IPS DF 6.9 (cell line): ENCODE results near the gene CAPN15.

Experiments used
- DNase-seq: peaks from one replicate; pipeline ENCODE4 v3.0.0-alpha.2; 2013; ENCODE audit warnings: low read depth, low spot score
- H3K27ac ChIP-seq: one replicate; pipeline ENCODE4 v1.5.1; 2013; ENCODE audit warnings: low read length, control low read depth
- H3K27me3 ChIP-seq: 2 replicates; pipeline ENCODE4 v1.6.1; 2013; ENCODE audit warnings: mild to moderate bottlenecking, low read length; ENCODE audit not compliant: control insufficient read depth, insufficient read depth
- H3K36me3 ChIP-seq: 2 replicates; pipeline ENCODE4 v1.6.1; 2013; ENCODE audit warnings: low read length; ENCODE audit not compliant: control insufficient read depth, insufficient read depth
- H3K4me1 ChIP-seq: 2 replicates; pipeline ENCODE4 v1.6.1; 2013; ENCODE audit warnings: low read length; ENCODE audit not compliant: control insufficient read depth, insufficient read depth
- H3K4me3 ChIP-seq: 2 replicates; pipeline ENCODE4 v1.5.1; 2013; ENCODE audit warnings: mild to moderate bottlenecking, low read length
- H3K9me3 ChIP-seq: 2 replicates; pipeline ENCODE4 v1.6.1; 2013; ENCODE audit warnings: low read length, inconsistent platforms; ENCODE audit not compliant: control insufficient read depth, insufficient read depth
- WGBS: extraction: QIAGEN DNeasy Blood & Tissue Kit; methylation state at CpG from one replicate; pipeline ENCODE4 v1.1.7; 2013; ENCODE audit warnings: mixed read lengths, missing lambda C conversion rate; ENCODE audit not compliant: insufficient read length, insufficient coverage; 5-methylcytosine and 5-hydroxymethylcytosine counted together

The CAPN15 gene

GRCh38 chr16:519425-519824 is 8.1 kb upstream of the CAPN15 start:
- Histone ChIP-seq H3K9me3 (no peaks in the 10 kb centered on the region), H3K4me3 (no peak overlapping the region), H3K36me3 (0 out of 2 replicates have a peak, but pooled peaks cover 6% of the 10 kb centered on the region), H3K4me1 (no peaks in the 10 kb centered on the region), H3K27me3 (no peaks in the 10 kb centered on the region), H3K27ac (no peak overlapping the region)
- WGBS = no CpG with 5 or more reads among the region's 19 CpGs
- DNase-seq = no peak

DNA sequence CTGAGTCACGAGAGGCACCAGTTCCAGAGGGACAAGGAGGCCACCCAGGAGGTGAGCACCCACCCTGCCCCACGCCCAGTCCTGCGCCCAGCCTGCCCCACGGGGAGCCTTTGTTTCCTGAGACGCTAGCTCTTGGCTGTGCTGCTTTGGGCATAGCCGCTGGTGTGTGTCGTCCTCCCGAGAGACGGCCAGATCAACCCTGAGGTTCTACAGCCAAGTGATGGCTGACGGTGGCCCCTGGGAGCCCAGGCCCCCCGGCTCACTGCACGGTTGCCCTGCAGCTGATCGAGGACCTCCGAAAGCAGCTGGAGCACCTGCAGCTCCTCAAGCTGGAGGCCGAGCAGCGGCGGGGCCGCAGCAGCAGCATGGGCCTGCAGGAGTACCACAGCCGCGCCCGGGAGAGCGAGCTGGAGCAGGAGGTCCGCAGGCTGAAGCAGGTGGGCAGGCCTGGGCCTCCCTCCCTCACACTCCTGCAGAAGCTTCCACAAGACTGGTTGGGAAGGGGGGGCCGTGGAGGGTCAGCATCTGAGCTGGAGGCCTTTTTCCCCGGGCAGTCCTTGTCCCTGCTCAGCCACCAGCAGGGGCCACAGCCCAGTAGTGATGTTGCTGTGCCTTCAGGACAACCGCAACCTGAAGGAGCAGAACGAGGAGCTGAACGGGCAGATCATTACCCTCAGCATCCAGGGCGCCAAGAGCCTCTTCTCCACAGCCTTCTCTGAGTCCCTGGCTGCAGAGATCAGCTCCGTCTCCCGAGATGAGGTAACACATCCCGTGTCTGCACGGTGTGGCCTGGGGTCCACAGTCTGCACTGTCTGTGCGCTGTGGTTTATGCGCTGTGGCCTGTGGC is 7.4 kb upstream of the CAPN15 start:
- H3K4me3 ChIP-seq = no peak overlapping the region
- no peaks in the 10 kb centered on the region for H3K4me1 ChIP-seq
- H3K9me3 ChIP-seq = no peaks in the 10 kb centered on the region
- WGBS = no CpG with 5 or more reads among the region's 35 CpGs
- DNase-seq = no peak
- no peak overlapping the region for H3K27ac ChIP-seq
- H3K36me3 ChIP-seq = 0 out of 2 replicates have a peak, but pooled peaks cover 6% of the 10 kb centered on the region
- H3K27me3 ChIP-seq = no peaks in the 10 kb centered on the region

DNA sequence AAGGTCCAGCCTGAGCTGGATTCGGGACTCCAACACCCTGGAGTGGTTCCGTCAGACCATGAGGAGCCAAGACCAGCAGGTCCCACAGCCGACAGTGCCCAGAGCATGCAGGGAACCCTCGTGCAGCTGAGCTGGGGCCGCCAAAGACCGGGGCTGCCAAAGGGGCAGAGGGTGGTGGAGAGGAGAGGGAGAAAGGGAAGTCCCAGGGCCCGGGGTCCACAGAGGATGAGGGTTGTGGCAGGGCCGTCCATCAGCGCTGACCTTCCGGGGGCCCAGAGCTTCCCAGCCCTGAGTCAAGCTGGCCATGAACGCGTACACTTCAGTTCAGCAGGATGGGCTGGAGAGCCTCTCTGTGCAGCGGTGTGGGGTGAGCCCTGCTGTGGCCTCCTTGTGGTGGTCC is 6.7 kb upstream of the CAPN15 start:
- no peak overlapping the region for H3K4me3 ChIP-seq
- no peaks in the 10 kb centered on the region for H3K27me3 ChIP-seq
- DNase-seq = no peak
- WGBS = no CpG with 5 or more reads among the region's 13 CpGs
- H3K4me1 ChIP-seq = no peaks in the 10 kb centered on the region
- H3K27ac ChIP-seq = no peak overlapping the region
- H3K36me3 ChIP-seq = 0 out of 2 replicates have a peak, but pooled peaks cover 6% of the 10 kb centered on the region
- no peaks in the 10 kb centered on the region for H3K9me3 ChIP-seq

DNA sequence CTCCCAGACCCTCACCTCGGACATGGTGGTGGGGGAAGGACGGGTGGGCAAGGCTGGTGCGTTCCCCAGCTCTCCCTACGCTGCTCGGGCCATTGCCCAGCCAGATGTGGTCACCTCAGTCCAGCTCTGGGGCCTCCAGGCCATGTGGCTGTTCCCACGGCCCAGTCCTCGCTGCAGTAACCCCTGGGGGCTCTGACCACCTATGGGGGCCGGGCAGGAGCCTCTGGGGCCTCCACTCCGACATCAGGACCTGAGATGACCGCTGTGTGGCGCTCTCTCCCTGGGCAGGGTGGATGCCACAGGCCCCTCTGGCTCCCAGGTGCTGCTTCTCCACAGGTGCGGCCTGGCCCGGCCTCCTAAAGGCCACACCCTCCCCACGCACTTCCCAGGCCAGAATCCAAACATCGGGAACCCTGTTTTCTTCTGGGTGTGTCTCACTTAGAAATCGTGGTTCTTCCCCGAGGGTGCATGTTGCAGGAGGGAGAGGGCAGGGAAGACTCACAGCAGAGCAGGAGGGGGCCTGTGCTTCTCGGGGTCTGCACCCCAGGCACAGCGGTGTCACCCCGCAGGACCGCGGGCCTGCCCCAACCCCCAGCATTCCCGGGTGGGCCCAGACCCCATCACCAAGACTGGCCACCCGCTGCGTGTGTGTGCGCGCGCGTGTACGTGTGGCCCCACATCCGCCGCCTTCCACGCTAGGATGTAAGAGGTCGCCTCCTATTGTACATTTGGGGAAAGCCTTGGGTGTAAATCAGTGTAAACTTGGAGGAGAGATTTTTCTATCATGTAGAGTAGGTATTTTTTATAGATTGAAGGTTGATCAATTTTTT is 5.9 kb upstream of the CAPN15 start:
- WGBS = no CpG with 5 or more reads among the region's 34 CpGs
- Histone ChIP-seq H3K4me3 (no peak overlapping the region), H3K27ac (no peak overlapping the region), H3K27me3 (no peaks in the 10 kb centered on the region), H3K36me3 (0 out of 2 replicates have a peak, but pooled peaks cover 6% of the 10 kb centered on the region), H3K4me1 (0 out of 2 replicates have a peak, but pooled peaks cover 1% of the 10 kb centered on the region), H3K9me3 (no peaks in the 10 kb centered on the region)
- DNase-seq = peak; percentile 54

- 0 out of 2 replicates have a peak, but pooled peaks cover 6% of the 10 kb centered on the region for H3K36me3 ChIP-seq
- no CpG with 5 or more reads among the region's 23 CpGs for WGBS
Measured at GRCh38 chr16:522320-523096, 5.0 kb upstream of the CAPN15 start.

DNA sequence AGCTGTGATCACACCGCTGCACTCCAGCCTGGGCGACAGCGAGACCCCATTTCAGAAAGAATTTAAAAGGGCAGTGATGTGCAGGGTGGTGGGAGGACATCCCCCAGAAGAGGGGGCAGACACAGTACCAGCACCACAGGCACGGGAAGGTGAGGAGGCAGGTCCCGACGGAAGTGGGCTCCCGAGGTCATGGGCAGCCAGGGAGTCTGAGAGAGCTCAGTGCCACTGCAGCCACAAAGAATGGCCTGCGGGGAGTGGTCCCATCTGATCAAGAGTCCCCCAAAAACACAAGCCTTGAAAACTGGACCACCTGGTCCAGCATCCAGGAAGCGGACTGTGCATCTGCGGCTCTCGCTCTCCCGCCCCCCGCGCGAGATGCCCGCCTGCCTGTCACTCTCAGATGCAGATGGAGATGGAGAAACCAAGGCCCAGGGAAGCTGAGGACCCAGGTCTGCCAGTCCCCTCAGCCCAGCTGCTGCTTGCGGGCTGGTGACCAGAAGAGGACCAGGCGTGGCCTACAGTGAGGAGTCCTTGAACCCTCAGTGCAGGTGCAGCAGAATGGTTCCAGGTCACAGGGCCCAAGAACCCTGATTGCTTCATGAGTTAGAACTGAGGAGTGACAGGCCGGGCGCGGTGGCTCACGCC is 4.3 kb upstream of the CAPN15 start:
- Histone ChIP-seq H3K4me3 (no peak overlapping the region), H3K27ac (no peak overlapping the region), H3K4me1 (0 out of 2 replicates have a peak, but pooled peaks cover 1% of the 10 kb centered on the region), H3K9me3 (no peaks in the 10 kb centered on the region), H3K27me3 (no peaks in the 10 kb centered on the region), H3K36me3 (0 out of 2 replicates have a peak, but pooled peaks cover 6% of the 10 kb centered on the region)
- no CpG with 5 or more reads among the region's 22 CpGs for WGBS
- no peak for DNase-seq

More at GRCh38 chr16:522320-523096, 5.0 kb upstream of the CAPN15 start:
- no peak overlapping the region for H3K4me3 ChIP-seq
- no peaks in the 10 kb centered on the region for H3K9me3 ChIP-seq
- H3K27ac ChIP-seq = no peak overlapping the region
- H3K27me3 ChIP-seq = no peaks in the 10 kb centered on the region
- H3K4me1 ChIP-seq = 0 out of 2 replicates have a peak, but pooled peaks cover 1% of the 10 kb centered on the region
- DNase-seq = no peak

GRCh38 chr16:524274-525040 is 3.1 kb upstream of the CAPN15 start:
- no peaks in the 10 kb centered on the region for H3K27me3 ChIP-seq
- H3K9me3 ChIP-seq = no peaks in the 10 kb centered on the region
- no peak overlapping the region for H3K4me3 ChIP-seq
- 0 out of 2 replicates have a peak, but pooled peaks cover 4% of the 10 kb centered on the region for H3K4me1 ChIP-seq
- DNase-seq = no peak
- 0 out of 2 replicates have a peak, but pooled peaks cover 6% of the 10 kb centered on the region for H3K36me3 ChIP-seq
- no peak overlapping the region for H3K27ac ChIP-seq
- WGBS = no CpG with 5 or more reads among the region's 24 CpGs

- 0 out of 2 replicates have a peak, but pooled peaks cover 4% of the 10 kb centered on the region for H3K4me1 ChIP-seq
- H3K9me3 ChIP-seq = no peaks in the 10 kb centered on the region
- no CpG with 5 or more reads among the region's 8 CpGs for WGBS
- H3K27me3 ChIP-seq = no peaks in the 10 kb centered on the region
- H3K27ac ChIP-seq = no peak overlapping the region
- no peak for DNase-seq
- no peak overlapping the region for H3K4me3 ChIP-seq
- peaks cover 9% of the 10 kb centered on the region; the same call in 1 of the 2 replicates for H3K36me3 ChIP-seq
Measured at GRCh38 chr16:525123-525519, 2.4 kb upstream of the CAPN15 start.

DNA sequence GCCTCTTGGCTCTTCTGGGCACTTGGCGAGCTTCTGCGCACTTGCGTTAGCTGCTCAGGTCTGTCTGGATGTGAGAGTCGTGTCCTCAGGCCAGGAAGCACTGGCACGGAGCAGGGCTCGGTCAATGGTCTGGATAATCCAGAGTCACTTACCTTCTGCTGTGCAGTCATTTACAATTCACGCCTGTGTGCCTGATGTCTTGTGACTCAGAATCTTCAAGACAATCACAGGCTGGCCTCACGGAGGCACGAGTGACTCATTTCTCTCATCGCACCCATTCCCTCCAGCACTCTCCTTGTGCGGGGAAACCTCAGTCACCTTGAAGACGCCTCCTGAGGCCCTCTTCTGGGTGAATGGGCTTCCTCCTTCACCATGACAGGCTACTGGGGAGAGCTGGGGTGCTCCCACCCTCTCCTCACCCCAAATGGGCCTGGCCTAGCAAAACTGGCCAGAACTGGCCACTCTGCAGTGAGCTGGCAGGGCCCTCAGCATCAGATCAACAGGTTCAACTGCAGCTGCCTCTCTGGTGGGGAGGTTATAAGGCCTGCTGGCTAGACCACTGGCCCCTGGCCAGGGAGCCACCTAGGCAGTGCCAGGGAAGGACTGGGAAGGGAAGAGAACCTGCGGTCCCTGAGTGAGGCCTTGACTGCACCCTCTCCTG is 1.9 kb upstream of the CAPN15 start:
- no peak for DNase-seq
- H3K4me3 ChIP-seq = no peak overlapping the region
- no CpG with 5 or more reads among the region's 13 CpGs for WGBS

More for the DNA sequence above, 1.9 kb upstream of the CAPN15 start:
- Histone ChIP-seq H3K9me3 (no peaks in the 10 kb centered on the region), H3K4me1 (0 out of 2 replicates have a peak, but pooled peaks cover 4% of the 10 kb centered on the region), H3K27me3 (no peaks in the 10 kb centered on the region), H3K27ac (no peak overlapping the region), H3K36me3 (peaks cover 9% of the 10 kb centered on the region; the same call in 1 of the 2 replicates)
